ENCODE data around the gene PLSCR3.

The PLSCR3 gene

DNA sequence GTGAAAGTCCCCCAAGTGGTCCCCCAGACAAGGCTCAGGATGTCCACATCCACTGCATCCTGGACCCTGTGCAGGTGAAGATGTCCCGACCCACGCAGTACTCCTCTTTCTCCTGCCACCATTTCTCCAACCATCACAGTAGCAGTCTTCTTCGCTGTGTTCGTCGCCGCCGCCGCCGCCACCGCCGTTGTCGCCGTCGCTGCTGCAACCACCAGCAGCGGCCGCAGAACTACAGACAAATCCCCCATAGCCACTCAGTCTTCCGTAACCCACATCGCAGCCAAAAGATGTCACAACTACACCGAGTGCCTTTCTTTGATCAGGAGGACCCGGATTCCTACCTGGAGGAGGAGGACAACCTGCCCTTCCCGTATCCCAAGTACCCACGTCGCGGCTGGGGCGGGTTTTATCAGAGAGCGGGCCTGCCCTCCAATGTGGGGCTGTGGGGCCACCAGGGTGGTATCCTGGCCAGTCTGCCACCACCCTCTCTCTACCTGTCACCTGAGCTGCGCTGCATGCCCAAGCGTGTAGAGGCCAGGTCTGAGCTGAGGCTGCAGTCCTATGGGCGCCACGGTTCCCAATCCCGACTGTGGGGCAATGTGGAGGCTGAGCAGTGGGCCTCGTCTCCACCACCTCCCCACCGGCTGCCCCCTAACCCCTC lies 32.0 kb upstream of the PLSCR3 start:
- no peak for DNase-seq (ENCODE audit: low spot score)

DNA sequence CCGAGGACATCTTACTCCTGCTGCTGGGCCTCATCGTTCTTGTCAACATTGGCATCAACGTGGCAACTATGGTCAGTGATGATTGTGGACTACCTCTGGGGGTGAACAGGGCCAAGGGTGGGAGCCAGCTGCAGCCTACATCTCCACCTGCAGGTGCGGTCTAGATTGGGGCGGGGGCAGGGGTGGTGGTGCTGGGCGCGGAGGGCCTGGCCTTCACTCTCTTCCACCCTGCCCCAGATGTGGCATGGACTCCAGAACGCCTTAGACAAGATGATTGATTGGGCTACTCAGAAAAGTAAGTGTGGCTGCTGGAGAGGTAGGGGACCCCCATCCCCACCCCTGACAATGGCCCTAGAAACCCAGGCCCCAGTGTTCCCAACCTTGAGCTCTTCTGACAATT lies 31.4 kb upstream of the PLSCR3 start:
- no peak for DNase-seq (ENCODE audit: low spot score)

DNA sequence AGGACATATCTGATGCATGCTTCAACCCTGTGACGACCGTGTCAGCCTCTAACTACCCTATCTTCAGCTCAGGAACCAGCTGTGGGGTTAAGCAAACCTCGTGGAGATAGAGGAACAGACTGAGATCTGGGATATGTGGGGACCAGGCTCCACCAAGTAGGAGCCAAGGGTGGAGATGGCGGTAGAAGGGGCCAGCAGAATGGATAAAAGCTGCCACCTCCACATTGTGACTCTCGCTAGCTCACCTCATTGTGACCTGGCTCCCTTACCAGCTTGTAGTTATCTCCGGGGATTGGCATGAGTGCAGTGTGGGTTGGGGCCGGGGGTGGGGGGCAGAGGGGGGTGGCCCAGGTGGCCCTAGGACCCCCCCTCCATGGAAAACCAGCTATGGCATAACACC lies 31.0 kb upstream of the PLSCR3 start, which contains the start of gene SPEM2:
SPEM2 (plus strand) TSS at position 301 of the 400 bp plus-strand sequence; CDS start at position 374, 73 bp downstream.
- DNase-seq (ENCODE audit: low spot score), result no peak

DNA sequence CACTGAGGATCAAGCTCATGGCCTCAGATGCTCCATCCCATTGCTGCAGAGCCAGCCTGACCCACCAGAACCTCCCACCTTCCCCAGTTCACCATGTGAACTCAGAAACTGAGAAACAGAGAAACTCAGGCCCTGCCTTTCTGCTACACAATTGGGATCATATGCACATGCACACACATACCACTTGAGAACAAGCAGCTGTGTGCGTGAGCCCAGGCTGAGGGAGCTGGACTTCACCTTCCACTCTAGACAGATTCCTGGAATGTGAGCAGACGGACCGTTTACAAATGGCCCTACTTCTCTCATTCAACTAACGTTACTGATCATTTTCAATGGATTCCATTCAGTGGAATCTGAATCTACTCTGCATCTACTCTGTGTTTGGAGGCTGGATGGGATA lies 29.4 kb upstream of the PLSCR3 start:
- DNase-seq (ENCODE audit: low spot score), result no peak

GRCh38 chr17:7421186-7421585 lies 26.9 kb upstream of the PLSCR3 start:
- no peak for DNase-seq (ENCODE audit: low spot score)

DNA sequence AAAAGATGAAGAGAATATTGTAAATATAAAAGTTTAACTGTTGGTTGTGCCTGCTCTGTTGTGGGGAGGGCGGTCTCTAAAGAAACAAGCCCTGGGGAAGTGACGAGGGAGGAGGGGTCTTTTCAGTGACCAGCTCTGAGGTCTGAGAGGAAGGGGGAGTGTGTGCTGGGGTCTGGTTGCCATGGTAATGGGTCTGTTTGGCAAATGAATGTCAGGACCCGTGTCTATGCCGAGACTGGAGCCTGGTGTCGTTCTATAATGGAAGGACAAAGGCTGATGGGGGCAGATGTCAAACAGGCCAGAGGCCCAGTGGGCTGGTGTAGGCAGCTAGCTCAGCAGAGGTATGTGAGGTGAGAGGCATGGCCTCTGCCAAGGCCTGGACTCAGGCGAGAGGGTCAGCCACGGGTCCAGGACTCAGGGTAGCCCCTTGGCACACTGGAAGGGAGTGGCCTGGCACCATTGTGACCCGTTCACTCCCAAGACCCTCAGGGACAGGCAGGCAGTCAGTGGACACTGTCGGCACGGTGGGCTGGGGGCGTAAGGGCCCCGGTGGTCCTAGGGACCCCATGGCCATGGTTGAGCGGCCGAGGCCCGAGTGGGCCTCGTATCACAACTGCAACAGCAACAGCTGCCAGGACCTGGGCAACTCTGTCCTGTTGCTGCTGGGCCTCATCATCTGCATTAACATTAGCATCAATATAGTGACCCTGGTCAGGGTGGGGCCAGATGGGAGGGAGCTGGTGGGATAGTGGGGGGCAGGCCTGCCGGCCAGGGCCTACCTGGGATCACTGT lies 25.7 kb upstream of the PLSCR3 start, which contains the start of gene SPEM1:
SPEM1 (plus strand) TSS at position 506 of the 792 bp plus-strand sequence; CDS start at position 567, 61 bp downstream.
- DNase-seq (ENCODE audit: low spot score), result no peak

- DNase-seq (ENCODE audit: low spot score), result no peak
Observed at GRCh38 chr17:7418472-7419152, 24.3 kb upstream of the PLSCR3 start.

GRCh38 chr17:7417056-7417655 lies 22.8 kb upstream of the PLSCR3 start:
- no peak for DNase-seq (ENCODE audit: low spot score)

DNA sequence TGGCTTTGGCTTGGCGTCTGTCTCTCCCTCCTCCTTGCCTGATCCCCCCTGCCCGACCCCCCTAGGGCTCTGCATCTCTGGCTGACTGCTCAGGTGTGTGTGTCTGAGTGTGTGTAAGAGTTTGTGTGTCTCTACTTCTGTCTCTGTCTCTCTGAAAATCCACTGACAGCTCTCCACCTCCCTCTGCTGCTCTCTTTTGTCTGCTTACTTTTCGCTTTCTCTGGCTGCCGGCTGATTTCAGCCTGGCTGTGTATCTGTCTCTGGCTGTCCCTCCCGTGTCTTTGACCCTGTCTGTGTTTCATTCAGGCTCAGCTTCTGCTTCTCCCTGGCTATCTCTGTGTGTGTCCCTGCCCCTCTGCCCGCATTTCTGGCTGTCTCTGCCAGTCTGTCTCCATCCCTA lies 22.0 kb upstream of the PLSCR3 start:
- no peak for DNase-seq (ENCODE audit: low spot score)

DNA sequence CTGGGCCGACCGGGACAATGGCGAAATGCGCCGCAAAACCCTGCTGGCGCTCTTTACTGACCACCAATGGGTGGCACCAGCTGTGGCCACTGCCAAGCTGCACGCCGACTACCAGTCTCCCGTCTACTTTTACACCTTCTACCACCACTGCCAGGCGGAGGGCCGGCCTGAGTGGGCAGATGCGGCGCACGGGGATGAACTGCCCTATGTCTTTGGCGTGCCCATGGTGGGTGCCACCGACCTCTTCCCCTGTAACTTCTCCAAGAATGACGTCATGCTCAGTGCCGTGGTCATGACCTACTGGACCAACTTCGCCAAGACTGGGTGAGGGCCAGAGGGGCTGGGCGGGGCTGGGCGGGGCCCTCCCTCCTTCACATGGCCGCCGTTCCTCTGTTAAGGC lies 21.5 kb upstream of the PLSCR3 start:
- DNase-seq (ENCODE audit: low spot score), result no peak

- no peak for DNase-seq (ENCODE audit: low spot score)
Observed at GRCh38 chr17:7414837-7415236, 20.5 kb upstream of the PLSCR3 start.

GRCh38 chr17:7413346-7413985 lies 19.1 kb upstream of the PLSCR3 start:
- DNase-seq (ENCODE audit: low spot score), result no peak

GRCh38 chr17:7411427-7411750 lies 17.1 kb upstream of the PLSCR3 start:
- DNase-seq (ENCODE audit: low spot score), result no peak

DNA sequence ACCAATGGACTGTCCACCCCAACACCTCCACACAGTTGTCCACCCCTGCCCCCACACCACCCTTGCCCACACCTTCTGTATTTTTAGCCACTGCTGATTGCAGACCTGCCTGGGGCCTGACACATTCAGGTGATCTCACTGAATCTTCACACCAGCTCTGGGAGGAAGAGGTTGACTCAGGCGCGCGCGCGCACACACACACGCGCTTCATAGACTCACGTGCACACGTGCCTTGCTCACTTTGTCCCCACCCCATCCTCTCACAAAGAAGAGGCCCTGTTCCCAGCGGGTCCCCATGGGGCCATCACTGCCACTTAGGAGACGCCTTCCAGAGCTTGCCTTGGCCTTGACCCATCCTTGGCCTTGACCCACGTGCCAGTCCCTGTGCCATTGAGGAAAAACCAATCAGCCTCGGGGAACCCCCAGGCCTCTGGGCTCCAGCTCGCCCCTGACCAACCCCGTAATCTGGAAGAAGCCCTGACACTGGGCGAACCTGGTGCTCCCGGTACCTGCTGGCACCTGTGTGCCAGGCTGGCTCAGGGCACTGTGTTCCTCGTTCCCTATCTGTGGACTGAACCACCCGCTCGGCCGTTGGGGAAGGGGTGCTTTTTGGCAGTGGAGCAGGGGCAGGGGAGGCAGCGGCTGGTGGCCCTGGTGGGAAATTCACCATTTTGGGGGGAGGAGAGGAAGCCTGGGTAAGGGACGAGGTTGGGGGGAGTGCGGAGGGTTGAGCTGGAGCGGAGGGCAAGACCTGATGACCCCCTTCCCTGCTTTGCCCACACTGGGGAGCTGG lies 16.5 kb upstream of the PLSCR3 start:
- DNase-seq (ENCODE audit: low spot score), result no peak

- no peak for DNase-seq (ENCODE audit: low spot score)
Observed at GRCh38 chr17:7409716-7410115, 15.4 kb upstream of the PLSCR3 start.

- no peak for DNase-seq (ENCODE audit: low spot score)
Observed at GRCh38 chr17:7408863-7409262, 14.5 kb upstream of the PLSCR3 start.

DNA sequence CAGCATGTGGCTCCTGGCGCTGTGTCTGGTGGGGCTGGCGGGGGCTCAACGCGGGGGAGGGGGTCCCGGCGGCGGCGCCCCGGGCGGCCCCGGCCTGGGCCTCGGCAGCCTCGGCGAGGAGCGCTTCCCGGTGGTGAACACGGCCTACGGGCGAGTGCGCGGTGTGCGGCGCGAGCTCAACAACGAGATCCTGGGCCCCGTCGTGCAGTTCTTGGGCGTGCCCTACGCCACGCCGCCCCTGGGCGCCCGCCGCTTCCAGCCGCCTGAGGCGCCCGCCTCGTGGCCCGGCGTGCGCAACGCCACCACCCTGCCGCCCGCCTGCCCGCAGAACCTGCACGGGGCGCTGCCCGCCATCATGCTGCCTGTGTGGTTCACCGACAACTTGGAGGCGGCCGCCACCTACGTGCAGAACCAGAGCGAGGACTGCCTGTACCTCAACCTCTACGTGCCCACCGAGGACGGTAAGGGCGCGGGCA lies 14.0 kb upstream of the PLSCR3 start:
- DNase-seq (ENCODE audit: low spot score), result no peak

GRCh38 chr17:7407485-7408251 lies 13.3 kb upstream of the PLSCR3 start, which contains the start of gene NLGN2:
Gene NLGN2 (plus strand): TSS chr17:7407845. CDS start chr17:7408256, 411 bp downstream.
- no peak for DNase-seq (ENCODE audit: low spot score)

- DNase-seq (ENCODE audit: low spot score), result no peak
Observed at GRCh38 chr17:7407082-7407481, 12.8 kb upstream of the PLSCR3 start.

GRCh38 chr17:7406235-7406825 lies 12.0 kb upstream of the PLSCR3 start:
- no peak for DNase-seq (ENCODE audit: low spot score)
